HepG2 (cell line): Measurements from ENCODE around the gene EXOSC6. TPM values are rescaled to one million over a fixed set of nuclear protein-coding genes. Genes with fewer than 3 reads are reported as not detected.

Source experiments
- ATAC-seq: fragments of 200-7000 bp; cut with Tn5 transposase; 3 replicates; pipeline ENCODE4 v1.9.1; 2020; ENCODE audit warnings: mild to moderate bottlenecking, moderate library complexity
- Bru-seq: library from RNA; stranded (reverse); fragments of 400-500 nt; gene quantifications from one replicate; lab custom pipeline; 2021; lab: Mats Ljungman, UMichigan
- BruChase-seq, 2 experiments: library from RNA; stranded (reverse); fragments of 400-500 nt; gene quantifications; one replicate each; lab custom pipeline; 2021; lab: Mats Ljungman, UMichigan
- BruUV-seq: library from RNA; stranded (reverse); fragments of 400-500 nt; replicated peaks from 2 replicates; lab custom pipeline; 2021; lab: Mats Ljungman, UMichigan
- CTCF ChIA-PET: fragments of 300-600 bp; formaldehyde crosslinking; extraction: SDS; loops from one replicate; lab custom pipeline; 2021; ENCODE audit warnings: low total read pairs, inconsistent platforms, low intra/inter-chr PET ratio; lab: Yijun Ruan, JAX
- POLR2A ChIA-PET: fragments of 350-600 bp; sonication (Branson Sonifier 250); formaldehyde crosslinking; loops from one replicate; lab custom pipeline; 2020; ENCODE audit warnings: antibody characterized with exemption, inconsistent platforms; lab: Yijun Ruan, JAX
- DNase-seq: peaks from one replicate; pipeline ENCODE4 v3.0.0-alpha.2; 2015; ENCODE audit warnings: low spot score
- FAIRE-seq: peaks from 3 replicates; lab custom pipeline; 2011; peaks lifted over from hg19 to GRCh38; lab: Jason Lieb, UNC
- H2AFZ ChIP-seq: one replicate; pipeline ENCODE4 v1.6.1; 2011; ENCODE audit warnings: low read length, inconsistent platforms
- H3K27ac ChIP-seq: fragments of 300-600 bp; 3 replicates; pipeline ENCODE4 v1.8.0; 2011; ENCODE audit warnings: mixed run types, mild to moderate bottlenecking, mixed read lengths, low read length, inconsistent platforms; ENCODE audit not compliant: insufficient read depth; ENCODE audit errors: extremely low read length
- H3K27me3 ChIP-seq, 2 experiments: fragments of 200-600 bp in 1 of 2; 2 replicates in 1 of 2; 3 replicates in 1 of 2; pipeline versions ENCODE4 v1.6.0 to v1.8.0; 2011; ENCODE audit warnings: low read length in 2 of 2, mild to moderate bottlenecking in 2 of 2, moderate library complexity in 2 of 2, inconsistent platforms in 1 of 2; ENCODE audit not compliant: insufficient read depth in 2 of 2, control insufficient read depth in 1 of 2
- H3K36me3 ChIP-seq, 2 experiments: fragments of 200-600 bp in 1 of 2; replicated peaks in 1 of 2; 2 replicates in 1 of 2; 3 replicates in 1 of 2; pipeline versions ENCODE4 v1.5.1 to v1.8.0; 2011; ENCODE audit warnings: low read length in 2 of 2, inconsistent platforms in 1 of 2; ENCODE audit not compliant: insufficient read depth in 2 of 2, control insufficient read depth in 1 of 2
- H3K4me1 ChIP-seq: 2 replicates; pipeline ENCODE4 v1.5.1; 2012; ENCODE audit warnings: low read length, inconsistent platforms; ENCODE audit not compliant: insufficient read depth
- H3K4me2 ChIP-seq: 2 replicates; pipeline ENCODE4 v1.6.0; 2011; ENCODE audit warnings: low read depth, low read length, inconsistent platforms
- H3K4me3 ChIP-seq, 3 experiments: fragments of 200-600 bp in 1 of 3; sonication (generic), shearing (Covaris generic) in 1 of 3; replicated peaks in 1 of 3; 2 replicates each; pipeline ENCODE4 v1.5.1; 2011 to 2016; ENCODE audit warnings: low read length in 3 of 3, inconsistent platforms in 2 of 3, low read depth in 2 of 3, mild to moderate bottlenecking in 2 of 3, control low read depth in 1 of 3, mixed read lengths in 1 of 3; ENCODE audit not compliant: insufficient read depth in 1 of 3
- H3K79me2 ChIP-seq: one replicate; pipeline ENCODE4 v1.6.1; 2011; ENCODE audit warnings: low read length, inconsistent platforms; ENCODE audit not compliant: insufficient read depth
- H3K9ac ChIP-seq: 2 replicates; pipeline ENCODE4 v1.6.0; 2011; ENCODE audit warnings: mild to moderate bottlenecking, low read depth, low read length, inconsistent platforms; ENCODE audit not compliant: insufficient read depth
- H3K9me3 ChIP-seq: 2 replicates; pipeline ENCODE4 v1.5.1; 2012; ENCODE audit warnings: mild to moderate bottlenecking, low read length
- H4K20me1 ChIP-seq: 2 replicates; pipeline ENCODE4 v1.6.0; 2011; ENCODE audit warnings: inconsistent platforms, mild to moderate bottlenecking, low read length, moderate library complexity; ENCODE audit not compliant: insufficient read depth
- ELF1 ChIP-seq: sonication (generic); formaldehyde crosslinking; IDR thresholded peaks from 2 replicates; pipeline ENCODE4 v1.4.0; 2020; ENCODE audit warnings: missing genetic modification reagents
- GABPA ChIP-seq, 2 experiments: IDR thresholded peaks; 2 replicates each; pipeline ENCODE4 v1.6.1; 2011 to 2016; ENCODE audit warnings: low read depth in 2 of 2, low read length in 1 of 2, missing biosample characterization in 1 of 2, missing genetic modification characterization in 1 of 2
- JUND ChIP-seq: sonication (generic); formaldehyde crosslinking; IDR thresholded peaks from 2 replicates; pipeline ENCODE4 v1.8.0; 2022; ENCODE audit warnings: mild to moderate bottlenecking, missing genetic modification reagents
- MEIS2 ChIP-seq: sonication (generic); formaldehyde crosslinking; IDR thresholded peaks from 2 replicates; pipeline ENCODE4 v1.9.0; 2021; ENCODE audit warnings: mild to moderate bottlenecking, missing genetic modification reagents
- NFATC3 ChIP-seq: sonication (generic); formaldehyde crosslinking; IDR thresholded peaks from 2 replicates; pipeline ENCODE4 v1.5.1; 2020; ENCODE audit warnings: mild to moderate bottlenecking, missing genetic modification reagents
- ZBTB2 ChIP-seq: sonication (generic); formaldehyde crosslinking; IDR thresholded peaks from 2 replicates; pipeline ENCODE4 v1.8.0; 2022; ENCODE audit warnings: low read depth, missing genetic modification reagents
- ZEB1 ChIP-seq: IDR thresholded peaks from 2 replicates; pipeline ENCODE4 v1.6.1; 2012; ENCODE audit warnings: mild to moderate bottlenecking, low read depth, inconsistent platforms; ENCODE audit not compliant: insufficient replicate concordance
- ZNF253 ChIP-seq: sonication (generic); formaldehyde crosslinking; IDR thresholded peaks from 2 replicates; pipeline ENCODE4 v1.8.0; 2022; ENCODE audit warnings: mild to moderate bottlenecking, missing genetic modification reagents, borderline replicate concordance
- WGBS: methylation state at CpG from one replicate; pipeline ENCODE4 v1.1.6; 2017; ENCODE audit warnings: low lambda C conversion rate; 5-methylcytosine and 5-hydroxymethylcytosine counted together
- in situ Hi-C: cut with HindIII; loops from 2 replicates; pipeline ENCODE4 v1.10.0; 2017; ENCODE audit warnings: low pct_unique_long_range_greater_than_20kb; ENCODE audit not compliant: extremely low pct_ligation_motif_present
- intact Hi-C: fragments of 100-400 bp; cut with micrococcal nuclease; formaldehyde crosslinking; loops from one replicate; pipeline ENCODE4 v1.10.0; 2022; ENCODE audit not compliant: unreplicated experiment
- long read RNA-seq, 2 experiments: library from RNA in 1 of 2; library from polyadenylated mRNA in 1 of 2; stranded (forward) in 1 of 2; unstranded in 1 of 2; transcript quantifications; one replicate each; pipeline ENCODE4 v2.0.0, GENCODE V29; 2019 to 2022
- polyA minus RNA-seq, 3 experiments: library from RNA; depleted of rRNA, polyadenylated mRNA; stranded (reverse); fragments of >200 nt; gene quantifications; 2 replicates each; pipeline ENCODE4 v1.2.3, GENCODE V29; 2011; ENCODE audit warnings: low replicate concordance in 1 of 3
- polyA plus RNA-seq, 8 experiments: library from polyadenylated mRNA; depleted of rRNA in 3 of 8; stranded (reverse) in 7 of 8; unstranded in 1 of 8; fragments of >200 nt; fragmentation: Illumina TruSeq in 4 of 8; extraction: Trizol in 4 of 8; gene quantifications; 2 replicates each; pipeline versions ENCODE4 v1.2.1 to v1.2.3, GENCODE V29; 2011 to 2016; ENCODE audit warnings: low read depth in 4 of 8, missing spikeins in 1 of 8, mixed read lengths in 1 of 8; ENCODE audit not compliant: insufficient read depth in 1 of 8
- total RNA-seq, 5 experiments: library from RNA; depleted of rRNA; stranded (reverse); fragments of >200 nt; fragmentation: Illumina TruSeq; extraction: Trizol; gene quantifications; 2 replicates each; pipeline ENCODE4 v1.2.3, GENCODE V29; 2016; ENCODE audit warnings: low read depth in 1 of 5
- TF ChIP-seq, protein P1 (sequence below): sonication (generic); formaldehyde crosslinking; IDR thresholded peaks from 2 replicates; pipeline ENCODE4 v1.4.0; 2020; ENCODE audit warnings: low read depth, mild to moderate bottlenecking, missing genetic modification reagents

Gene EXOSC6
- total RNA-seq (2016; rRNA removed; fragmentation: Illumina TruSeq; extraction: Trizol): 37.3 and 39.9 TPM in 2 replicates
- total RNA-seq (2016; cell fraction: cytosol; rRNA removed; fragmentation: Illumina TruSeq; extraction: Trizol; ENCODE audit: low read depth): 5.3 and 5.4 TPM in 2 replicates
- total RNA-seq (2016; cell fraction: insoluble cytoplasmic fraction; rRNA removed; fragmentation: Illumina TruSeq; extraction: Trizol): 34.7 and 39.3 TPM in 2 replicates
- 18.9 and 19.3 TPM in 2 replicates for total RNA-seq (2016; cell fraction: membrane; rRNA removed; fragmentation: Illumina TruSeq; extraction: Trizol)
- 16.9 and 19.9 TPM in 2 replicates for total RNA-seq (2016; cell fraction: nucleus; rRNA removed; fragmentation: Illumina TruSeq; extraction: Trizol)
- 11.9 and 13.1 TPM in 2 replicates for polyA plus RNA-seq (2011; rRNA removed)
- polyA plus RNA-seq (2011; cell fraction: cytosol; rRNA removed): 9.7 and 11.4 TPM in 2 replicates
- 9.3 and 9.8 TPM in 2 replicates for polyA plus RNA-seq (2011; cell fraction: nucleus; rRNA removed)
- 7.2 and 9.5 TPM in 2 replicates for polyA plus RNA-seq (2012)
- polyA plus RNA-seq (2016; cell fraction: cytosol; fragmentation: Illumina TruSeq; extraction: Trizol; ENCODE audit: low read depth): 3.1 and 3.2 TPM in 2 replicates
- 28.6 and 29.3 TPM in 2 replicates for polyA plus RNA-seq (2016; cell fraction: insoluble cytoplasmic fraction; fragmentation: Illumina TruSeq; extraction: Trizol; ENCODE audit: low read depth)
- 8.0 and 8.8 TPM in 2 replicates for polyA plus RNA-seq (2016; cell fraction: membrane; fragmentation: Illumina TruSeq; extraction: Trizol; ENCODE audit: low read depth)
- 26.7 and 27.4 TPM in 2 replicates for polyA plus RNA-seq (2016; cell fraction: nucleus; fragmentation: Illumina TruSeq; extraction: Trizol; ENCODE audit: insufficient read depth, low read depth)
- 8.3 and 9.3 TPM in 2 replicates for polyA minus RNA-seq (2011; rRNA and poly(A)+ RNA removed; ENCODE audit: low replicate concordance)
- 16.9 and 17.1 TPM in 2 replicates for polyA minus RNA-seq (2011; cell fraction: cytosol; rRNA and poly(A)+ RNA removed)
- polyA minus RNA-seq (2011; cell fraction: nucleus; rRNA and poly(A)+ RNA removed): 11.1 and 13.6 TPM in 2 replicates
- Bru-seq, nascent RNA: percentile 94 among the genes with signal in this experiment
- percentile 99 among the genes with signal in this experiment for BruChase-seq, experiment 1, labeled RNA remaining after a 6-hour chase
- BruChase-seq, experiment 2, labeled RNA remaining after a 2-hour chase: percentile 98 among the genes with signal in this experiment
- long read RNA-seq, experiment 1, full-length matches to known transcripts: 46 of 46 reads
- long read RNA-seq, experiment 1, partial matches to known transcripts: 0 of 46 reads
- long read RNA-seq, experiment 1, other reads (novel, unspliced or antisense): 0 of 46 reads
- long read RNA-seq, experiment 2, full-length matches to known transcripts: 90 of 90 reads
- long read RNA-seq, experiment 2, partial matches to known transcripts: 0 of 90 reads
- long read RNA-seq, experiment 2, other reads (novel, unspliced or antisense): 0 of 90 reads

DNA sequence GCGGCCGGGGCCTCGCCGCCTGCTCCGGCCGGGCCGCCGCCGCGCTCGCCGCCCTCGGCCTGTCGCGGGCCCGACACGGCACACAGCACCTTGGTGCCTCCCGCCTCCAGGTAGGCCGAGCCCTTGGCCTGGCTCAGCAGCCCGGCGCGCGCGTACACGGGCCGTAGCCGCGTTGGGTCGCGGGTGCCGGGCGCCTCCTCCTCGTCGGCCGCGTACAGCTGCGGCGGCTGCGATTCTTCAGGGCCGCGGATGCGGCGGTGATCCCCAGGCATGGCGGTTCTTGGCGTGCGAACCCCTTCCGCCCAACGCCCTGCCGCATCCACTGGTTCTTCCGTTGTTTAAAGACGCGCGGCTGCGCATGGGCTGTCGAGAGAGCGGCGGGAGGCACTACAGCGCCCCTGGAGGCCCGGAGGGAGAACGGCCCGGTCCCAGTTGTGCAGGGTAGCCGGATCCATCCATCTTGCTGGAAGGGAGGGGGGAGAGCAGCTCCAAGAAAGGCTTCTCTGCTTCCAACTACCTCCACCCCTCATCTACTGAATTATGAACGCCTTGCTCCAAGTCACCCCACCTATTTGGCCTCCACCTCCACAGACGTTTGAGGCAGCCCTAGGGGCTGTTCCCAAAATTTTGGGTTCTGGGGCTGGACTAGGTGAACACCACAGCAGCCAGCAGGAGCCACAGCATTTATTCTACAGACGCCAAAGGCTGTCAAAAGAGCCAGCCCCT lies at the start of gene EXOSC6:
Gene EXOSC6, minus strand, starts transcription at position 312 of the 726 bp plus-strand sequence. Its CDS starts 40 bp downstream, at position 272.
- CTCF ChIA-PET: interaction anchor here (1.3 kb wide), 1 partner anchor 87 kb away, joined by 4 read pairs; no protein-coding TSS in a partner anchor
- Histone ChIP-seq H4K20me1 (peaks cover 24% of the 10 kb centered on the region), H2AFZ (no peak within 1 kb of the TSS), H3K4me1 (peaks cover 49% of the 10 kb centered on the region), H3K79me2 (peaks cover 19% of the 10 kb centered on the region), H3K36me3 (peaks cover 32 to 47% of the 10 kb centered on the region in 2 experiments), H3K9me3 (no peaks in the 10 kb centered on the region), H3K27me3 (no peaks in the 10 kb centered on the region), H3K4me3 (peak within 1 kb of the TSS; percentile 69 to 83 (median 81)), H3K9ac (peak within 1 kb of the TSS; percentile 86), H3K4me2 (peak within 1 kb of the TSS; percentile 89), H3K27ac (peak within 1 kb of the TSS; percentile 90)
- intact Hi-C loops: loop anchor here (5.0 kb wide), 1 partner anchor 99 kb away; no protein-coding TSS in a partner anchor
- DNase-seq (peak; percentile 92), ATAC-seq (peak; percentile 88), FAIRE-seq (no peak)
- 20% methylated on average over 6 of the region's 65 CpGs for WGBS
- in situ Hi-C loops: loop anchor here (10.0 kb wide), 1 partner anchor 87 kb away; no protein-coding TSS in a partner anchor
- POLR2A ChIA-PET: interaction anchor here (0.7 to 2.5 kb wide), 12 partner anchors 10 to 129 kb away, joined by 3 to 33 read pairs (median 4); partner anchors contain the start of genes AARS1 and DDX19A
- no TSS peak for BruUV-seq
- TF ChIP-seq MEIS2 (CRISPR knock-in tag) (no peak), ELF1 (CRISPR knock-in tag) (peak; percentile 93), ZBTB2 (CRISPR knock-in tag) (peak; percentile 92), GABPA (IDR thresholded peaks at IDR 0.05; ENCODE audit: low read depth, low read length) (peak; percentile 66), GABPA (CRISPR knock-in tag; IDR thresholded peaks at IDR 0.05; ENCODE audit: low read depth) (peak; percentile 90), ZNF253 (CRISPR knock-in tag) (peak; percentile 98; the same call in 1 of the 2 replicates), JUND (peak; percentile 66), NFATC3 (CRISPR knock-in tag) (peak; percentile 65; the same call in 1 of the 2 replicates), ZEB1 (no peak)
- TF ChIP-seq, protein P1, sequence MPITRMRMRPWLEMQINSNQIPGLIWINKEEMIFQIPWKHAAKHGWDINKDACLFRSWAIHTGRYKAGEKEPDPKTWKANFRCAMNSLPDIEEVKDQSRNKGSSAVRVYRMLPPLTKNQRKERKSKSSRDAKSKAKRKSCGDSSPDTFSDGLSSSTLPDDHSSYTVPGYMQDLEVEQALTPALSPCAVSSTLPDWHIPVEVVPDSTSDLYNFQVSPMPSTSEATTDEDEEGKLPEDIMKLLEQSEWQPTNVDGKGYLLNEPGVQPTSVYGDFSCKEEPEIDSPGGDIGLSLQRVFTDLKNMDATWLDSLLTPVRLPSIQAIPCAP (CRISPR knock-in tag): peak; percentile 92; the same call in 1 of the 2 replicates
